Kidney capillary endothelial cell (primary cell): ENCODE measurements around the gene COG2.
"Not testable (repeated sequence)": the region's sequence is repeated elsewhere in the genome, so short reads cannot be mapped to it uniquely, and the experiment has no call there.

Experiments
- DNase-seq: peaks from one replicate; pipeline ENCODE4 v3.0.0-alpha.2; 2018; ENCODE audit warnings: low spot score

The COG2 gene

DNA sequence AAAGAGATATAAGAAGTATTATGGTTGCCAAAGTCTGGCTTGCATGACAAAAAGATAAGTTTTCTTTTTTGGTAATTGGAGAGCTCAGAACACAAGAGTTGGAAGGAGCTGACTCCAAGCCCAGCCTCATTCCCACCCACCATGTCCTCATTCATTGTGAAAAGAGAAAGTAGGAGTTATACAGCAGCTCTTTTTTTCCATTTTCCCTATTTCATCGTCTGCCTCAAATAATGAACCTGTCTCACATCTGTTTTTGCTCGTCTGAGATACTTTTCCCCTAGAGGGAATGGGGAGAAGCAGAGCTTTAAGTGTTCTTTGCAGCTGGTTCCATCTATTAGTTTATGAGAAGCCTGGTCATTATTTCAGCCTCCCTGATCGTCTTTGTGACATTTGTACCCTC, 36.9 kb downstream of the COG2 start:
- DNase-seq, result no peak

DNA sequence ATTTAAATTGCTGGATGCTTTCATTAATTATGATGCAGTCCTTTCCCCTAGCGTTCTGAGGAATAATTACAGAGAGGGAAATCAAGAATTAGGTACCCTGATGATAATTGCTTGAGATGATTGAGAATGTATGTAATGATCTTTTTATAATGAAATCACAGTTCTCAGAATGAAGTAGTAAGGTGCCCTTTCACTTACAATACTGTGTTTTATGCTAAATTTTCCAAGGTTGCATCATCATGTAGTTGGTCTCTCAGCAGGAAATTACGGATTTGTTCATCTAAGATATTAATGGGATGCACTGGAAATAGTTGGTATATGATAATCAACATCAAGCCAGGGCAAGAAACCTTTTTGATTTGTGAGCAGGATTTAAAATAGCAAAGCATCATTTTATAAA, 37.5 kb downstream of the COG2 start:
- no peak for DNase-seq

DNA sequence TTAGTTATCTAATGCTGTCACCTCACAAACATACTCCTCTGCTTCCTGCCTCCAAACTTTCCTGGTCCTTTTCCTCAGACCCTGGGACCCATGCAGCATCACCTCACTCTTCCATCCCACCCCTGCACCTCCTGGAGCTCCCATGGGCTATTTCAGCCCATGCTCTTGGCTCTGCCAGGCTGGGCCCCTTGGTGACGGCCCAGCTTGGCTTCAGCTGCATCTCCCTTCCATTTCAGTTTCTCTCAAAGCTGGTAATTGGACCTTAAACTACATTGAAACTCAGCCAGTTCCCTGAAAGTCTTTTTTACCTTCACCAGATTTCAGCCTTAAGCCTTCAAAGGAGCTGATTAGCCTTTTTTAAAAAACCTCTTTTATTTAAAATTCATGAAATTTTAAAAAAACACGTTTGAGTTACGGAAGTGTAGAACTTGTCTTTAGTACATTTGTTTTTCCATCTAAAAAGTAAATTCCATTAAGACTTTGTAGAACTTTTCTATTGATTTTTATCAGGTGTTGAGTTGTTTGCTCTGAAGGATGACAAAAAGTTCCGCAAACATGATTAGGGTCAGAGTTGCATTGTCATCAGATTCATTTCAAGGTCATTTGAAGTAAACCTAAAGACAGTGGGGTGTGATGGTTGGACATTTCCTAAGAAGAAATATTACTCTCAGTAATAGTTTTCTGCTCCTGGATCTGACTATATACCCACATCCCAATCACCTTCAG, 38.2 kb downstream of the COG2 start:
- no peak for DNase-seq

DNA sequence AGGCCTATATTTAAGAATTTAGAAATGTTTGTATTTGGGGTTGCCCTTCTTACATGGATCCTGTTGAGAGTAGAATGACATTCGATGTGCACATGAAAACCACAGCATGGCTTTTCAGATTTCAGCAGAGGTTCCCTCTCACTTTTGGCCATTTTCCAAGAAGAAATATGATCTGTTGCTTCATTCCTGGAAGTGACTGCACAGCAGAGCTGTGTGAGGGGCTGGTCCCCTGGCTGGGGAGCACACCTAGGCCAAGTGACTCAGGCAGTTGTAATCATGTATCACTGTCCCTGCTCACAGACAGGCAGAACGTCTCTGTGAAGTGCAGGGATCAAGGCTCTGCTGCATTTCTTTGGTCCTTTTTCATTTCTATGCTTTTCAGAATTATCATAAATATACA, 39.3 kb downstream of the COG2 start:
- peak; percentile 28 for DNase-seq

DNA sequence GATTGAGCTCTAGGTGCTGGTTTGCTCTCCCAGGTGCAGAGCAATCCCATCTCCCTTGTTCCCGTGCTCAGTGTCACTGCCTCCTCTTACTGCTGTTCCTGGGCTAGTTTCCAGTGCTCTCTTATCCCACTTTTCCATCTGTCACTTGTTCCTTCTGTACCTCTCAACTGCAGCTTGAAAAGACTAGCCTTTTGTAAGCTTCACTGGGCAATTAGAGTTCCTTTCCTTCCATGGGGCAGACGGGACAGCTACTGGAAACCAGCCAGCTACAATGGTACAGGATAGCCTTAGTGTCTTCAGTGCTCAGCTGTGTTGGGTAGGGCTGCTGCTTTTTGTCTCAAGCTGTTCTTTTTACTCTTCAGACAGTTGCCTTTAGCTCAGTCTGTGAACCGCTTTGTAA, 40.0 kb downstream of the COG2 start:
- DNase-seq, result no peak

DNA sequence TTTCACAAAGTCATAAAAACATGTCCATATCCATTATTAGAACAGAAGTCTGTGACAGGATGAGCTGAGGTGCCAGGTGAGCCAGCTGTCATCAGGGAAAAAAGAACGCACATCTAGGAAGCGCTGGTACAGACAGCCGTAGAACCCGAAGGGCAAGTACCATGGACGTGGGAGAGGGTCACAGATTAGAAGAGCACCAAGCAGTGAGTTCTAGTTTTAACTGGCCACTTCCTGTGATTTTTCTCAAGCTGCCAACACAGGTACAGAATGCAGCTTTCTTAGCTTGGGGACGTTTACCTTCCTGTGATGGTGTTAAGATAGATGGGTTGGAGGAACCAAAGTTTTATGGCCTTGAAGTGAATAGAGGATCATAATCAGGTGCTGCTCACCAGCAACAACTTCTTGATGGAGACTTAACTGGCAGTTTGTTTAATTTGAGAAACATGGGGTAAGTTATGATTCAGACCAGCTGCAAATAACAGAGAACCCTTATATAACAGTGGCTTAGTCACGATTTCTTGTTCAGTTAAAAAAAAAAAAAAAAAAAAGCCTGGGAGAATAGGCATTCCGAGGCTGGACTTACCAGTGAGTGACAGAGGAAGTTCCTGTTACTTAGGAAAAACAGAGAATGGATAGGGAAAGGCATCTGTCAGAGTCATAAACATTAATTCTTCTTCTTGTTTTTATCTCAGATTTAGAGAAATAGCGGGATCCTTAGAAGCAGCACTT, 40.8 kb downstream of the COG2 start:
- peak; percentile 10 for DNase-seq

DNA sequence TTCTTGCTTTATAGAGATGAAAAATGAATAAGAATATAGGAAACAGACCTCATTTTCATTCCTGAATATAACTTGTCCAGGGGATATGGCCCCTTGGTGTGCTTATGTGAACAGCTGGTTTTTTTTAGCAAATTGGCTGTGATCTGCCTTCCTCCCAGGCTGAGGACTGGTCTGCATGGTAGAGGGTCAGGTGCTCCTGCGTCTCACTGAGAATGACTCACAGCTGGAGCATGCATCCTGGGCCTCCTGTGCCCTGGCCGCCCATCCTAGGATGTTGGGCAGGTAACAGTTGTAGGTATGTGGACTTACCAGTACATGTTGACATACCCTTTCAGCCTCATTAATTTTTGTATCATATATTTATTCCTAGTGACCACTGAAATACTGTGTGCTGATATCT, 41.9 kb downstream of the COG2 start:
- no peak for DNase-seq

DNA sequence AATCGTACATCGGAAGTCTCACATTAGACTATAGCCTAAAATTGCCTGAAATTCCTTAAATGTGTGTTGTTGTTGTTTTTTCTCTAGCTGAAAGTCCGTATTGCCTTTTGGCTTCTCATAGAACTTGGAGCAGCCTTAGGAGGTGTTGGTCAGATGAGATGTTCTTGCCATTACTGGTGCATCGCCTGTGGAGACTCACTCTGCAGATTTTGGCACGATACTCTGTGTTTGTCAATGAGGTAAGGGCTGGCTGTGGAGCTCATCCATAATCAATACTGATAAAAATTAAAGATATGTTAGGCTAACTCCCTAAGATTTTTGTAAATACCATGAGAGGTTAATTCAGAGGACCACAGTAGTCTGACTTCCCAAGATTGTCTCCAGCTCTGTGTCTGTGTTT, 42.7 kb downstream of the COG2 start:
- no peak for DNase-seq

DNA sequence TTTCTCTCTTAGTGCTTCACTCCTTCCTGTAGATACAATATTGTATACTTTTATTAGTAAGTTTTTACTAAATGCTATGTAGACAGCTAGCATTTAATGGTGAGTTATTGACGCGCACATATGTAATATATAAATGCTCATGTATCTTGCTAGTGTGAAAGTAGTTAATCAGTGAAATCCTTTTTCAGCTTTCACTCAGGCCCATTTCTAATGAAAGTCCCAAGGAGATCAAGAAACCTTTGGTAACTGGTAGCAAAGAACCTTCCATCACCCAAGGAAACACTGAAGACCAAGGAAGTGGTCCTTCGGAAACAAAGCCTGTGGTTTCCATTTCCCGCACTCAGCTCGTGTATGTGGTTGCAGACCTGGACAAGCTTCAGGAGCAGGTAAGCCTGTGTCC, 44.5 kb downstream of the COG2 start:
- DNase-seq, result no peak

DNA sequence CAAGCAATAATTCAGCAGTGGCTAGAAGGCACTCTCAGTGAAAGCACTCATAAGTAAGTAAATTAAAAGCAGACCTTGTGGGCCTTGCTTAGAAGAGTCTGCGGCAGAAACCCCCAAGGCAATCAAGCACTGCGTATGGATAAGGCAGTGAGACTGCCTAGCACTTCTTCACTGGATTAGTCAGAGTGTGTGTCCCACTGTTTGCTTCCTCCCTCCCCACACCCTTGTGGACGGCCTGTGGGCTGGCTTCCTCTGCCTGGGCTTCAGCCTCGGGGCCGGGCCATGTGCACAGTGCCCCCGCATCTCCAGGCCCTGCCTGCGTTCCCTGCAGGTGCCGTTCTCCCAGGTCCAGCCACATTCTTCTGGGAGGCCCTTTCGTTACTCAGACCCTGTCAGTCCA, 47.8 kb downstream of the COG2 start:
- DNase-seq, result no peak

DNA sequence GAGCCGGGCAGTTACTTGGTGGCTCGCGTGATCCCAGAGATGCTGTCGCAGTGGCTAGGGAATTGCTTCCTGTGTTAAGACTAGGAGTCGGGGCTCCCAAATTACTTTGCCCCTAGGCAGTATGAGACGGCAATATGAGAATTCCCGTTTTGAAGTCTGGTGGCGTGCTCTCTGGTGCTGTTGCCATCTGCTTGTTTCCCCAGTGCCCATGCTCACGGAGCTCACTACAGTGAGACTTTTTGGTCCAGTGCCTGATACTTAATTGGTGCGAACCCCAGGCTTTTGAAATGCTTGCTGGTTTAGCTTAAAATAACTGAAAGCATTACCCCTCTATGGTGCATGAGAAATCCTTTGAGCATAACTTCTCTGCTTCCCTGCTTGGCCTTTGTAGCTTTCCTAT, 49.3 kb downstream of the COG2 start:
- DNase-seq, result no peak

DNA sequence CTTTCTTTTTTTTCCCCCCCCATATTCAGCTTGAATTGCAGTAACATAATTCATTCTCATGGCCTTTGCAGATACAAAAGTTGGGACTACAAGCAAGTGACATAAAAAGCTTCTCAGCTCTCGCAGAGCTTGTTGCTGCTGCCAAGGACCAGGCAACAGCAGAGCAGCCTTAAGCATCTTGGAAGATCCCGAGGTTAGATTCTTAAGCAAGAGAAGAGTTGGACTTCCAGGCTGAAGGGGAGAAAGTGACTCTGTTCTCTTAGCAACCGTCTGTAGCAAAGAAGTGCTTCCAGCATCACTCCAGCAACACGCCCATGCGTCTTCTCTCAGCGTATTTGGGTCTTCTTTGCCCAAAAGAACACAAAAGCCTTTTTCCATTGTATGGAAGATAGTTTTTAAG, 50.9 kb downstream of the COG2 start:
- DNase-seq, result no peak

DNA sequence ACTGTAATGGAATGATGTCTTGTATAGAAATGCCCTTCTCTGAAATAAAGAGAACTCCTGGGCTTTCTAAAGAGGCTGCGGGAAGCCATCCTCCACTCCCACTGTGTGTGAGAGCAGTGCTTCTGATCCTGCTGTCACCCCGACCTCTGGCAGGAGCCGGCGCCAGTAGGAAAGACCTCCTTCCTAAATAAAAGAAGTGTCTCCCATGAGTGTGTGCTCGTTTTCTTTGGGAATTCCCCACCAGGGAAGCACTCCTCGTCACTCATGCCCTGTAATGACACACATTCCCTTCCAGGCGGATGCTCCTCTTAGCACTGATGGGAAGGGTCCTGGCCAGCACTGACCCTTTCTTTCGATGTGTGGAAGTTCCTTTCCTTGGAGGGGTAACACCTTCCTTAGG, 51.5 kb downstream of the COG2 start:
- no peak for DNase-seq

DNA sequence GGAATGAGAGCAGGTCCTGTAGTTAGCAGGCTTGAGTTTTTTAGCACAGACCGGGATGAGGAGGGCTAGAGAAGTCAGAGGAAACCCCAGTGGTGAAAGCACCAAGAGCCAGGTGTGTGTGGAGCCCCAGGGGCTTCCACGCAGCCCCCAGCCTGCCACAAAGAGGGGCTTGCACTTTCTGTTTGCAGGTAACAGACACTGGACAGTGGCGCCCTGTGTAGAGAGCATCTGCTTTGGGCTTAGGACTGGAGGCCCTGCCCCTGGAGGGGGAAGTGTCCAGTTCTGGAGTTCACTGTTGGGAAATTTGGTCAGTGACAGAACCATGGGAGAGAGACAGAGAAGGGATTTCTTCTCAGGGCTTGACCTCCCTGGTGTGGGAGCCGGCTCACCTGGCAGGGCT, 52.2 kb downstream of the COG2 start:
- no peak for DNase-seq

DNA sequence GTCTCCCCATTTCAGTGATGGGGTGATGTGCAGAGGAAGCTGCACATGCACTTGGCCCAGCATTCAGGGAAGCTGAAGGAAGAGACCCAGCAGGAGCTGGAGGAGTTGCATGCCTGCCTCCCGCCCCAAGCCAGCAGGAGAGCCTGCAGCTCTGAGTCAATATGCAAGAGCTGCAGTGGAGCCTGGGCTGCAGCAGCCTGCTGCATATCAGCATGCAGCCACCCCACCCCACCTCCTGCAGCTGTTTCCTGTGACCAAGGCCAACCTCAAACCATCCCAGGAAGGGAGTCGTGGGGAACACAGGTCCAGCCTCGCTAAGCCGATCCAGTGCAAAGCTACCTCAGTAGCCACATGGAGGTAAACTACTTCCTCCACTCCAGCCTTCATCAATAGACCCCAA, 52.7 kb downstream of the COG2 start:
- no peak for DNase-seq

DNA sequence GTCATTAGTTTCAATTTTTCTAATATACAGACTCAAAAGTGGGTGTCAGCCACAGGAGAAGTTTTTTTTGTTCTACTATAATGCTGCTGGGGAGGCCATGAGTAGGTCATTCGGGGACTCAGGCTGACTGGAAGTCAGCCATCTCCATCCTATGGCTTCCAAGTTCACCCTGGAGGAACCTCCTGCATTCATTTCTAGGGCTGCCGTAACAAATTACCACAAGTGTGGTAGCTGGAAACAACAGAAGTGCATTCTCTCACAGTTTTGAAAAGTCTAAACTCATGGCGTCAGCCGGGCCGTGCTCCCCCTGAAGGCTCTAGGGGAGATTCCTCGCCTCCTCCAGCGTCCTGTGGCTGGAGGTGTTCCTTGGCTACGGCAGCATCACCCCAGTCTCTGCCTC, 53.9 kb downstream of the COG2 start:
- DNase-seq, result no peak

DNA sequence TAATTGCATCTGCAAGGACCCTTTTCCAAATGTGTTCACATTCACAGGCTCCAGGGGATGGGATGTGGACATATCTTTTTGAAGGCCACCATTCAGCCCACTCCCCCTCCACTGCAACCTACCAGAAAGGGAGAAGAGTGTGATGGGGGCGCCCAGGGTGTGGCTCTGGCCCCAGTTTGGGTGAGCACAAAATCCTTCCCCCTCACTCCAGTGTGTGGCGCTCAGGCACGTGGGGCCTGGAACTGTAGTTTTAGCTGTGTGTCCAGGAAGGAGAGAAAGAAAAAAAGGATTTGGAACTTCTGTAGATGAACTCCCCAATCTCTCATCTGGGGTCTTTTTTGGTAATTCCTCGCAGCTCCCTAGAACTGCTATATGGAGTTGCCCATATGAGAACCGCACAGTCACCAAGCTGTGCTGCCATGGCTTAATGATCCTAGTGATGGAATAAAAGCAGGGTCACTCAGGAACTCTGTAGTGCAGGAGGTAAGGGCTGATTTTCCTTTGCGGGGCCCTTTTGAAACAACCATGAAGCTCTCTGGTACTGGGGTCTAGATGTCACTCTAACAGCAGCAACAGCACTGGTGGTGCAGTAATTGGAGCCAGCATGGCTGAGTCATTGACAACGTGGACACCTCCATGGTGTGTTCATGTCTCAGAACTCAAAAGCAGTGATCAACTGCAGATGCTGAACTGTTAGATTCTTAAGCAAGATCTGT, 54.6 kb downstream of the COG2 start:
- DNase-seq, result no peak

DNA sequence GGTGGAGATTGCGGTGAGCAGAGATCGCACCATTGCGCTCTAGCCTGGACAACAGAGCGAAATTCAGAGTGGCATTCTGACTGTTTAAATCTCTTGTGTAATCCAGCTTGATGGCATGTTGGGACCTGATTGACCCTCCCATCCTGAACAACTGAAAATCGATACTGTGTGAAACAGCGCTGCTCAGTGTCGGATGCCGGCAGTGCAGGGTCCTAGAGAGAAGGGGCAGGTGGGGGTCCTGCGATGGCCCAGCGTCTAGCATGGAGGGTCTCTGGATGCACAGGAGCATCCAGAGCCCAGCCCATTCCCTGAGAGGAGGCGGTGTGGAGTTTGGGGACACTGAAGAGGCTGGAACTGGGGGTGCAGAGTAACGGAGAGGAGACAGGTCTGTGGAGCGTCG, 55.8 kb downstream of the COG2 start:
- no peak for DNase-seq

DNA sequence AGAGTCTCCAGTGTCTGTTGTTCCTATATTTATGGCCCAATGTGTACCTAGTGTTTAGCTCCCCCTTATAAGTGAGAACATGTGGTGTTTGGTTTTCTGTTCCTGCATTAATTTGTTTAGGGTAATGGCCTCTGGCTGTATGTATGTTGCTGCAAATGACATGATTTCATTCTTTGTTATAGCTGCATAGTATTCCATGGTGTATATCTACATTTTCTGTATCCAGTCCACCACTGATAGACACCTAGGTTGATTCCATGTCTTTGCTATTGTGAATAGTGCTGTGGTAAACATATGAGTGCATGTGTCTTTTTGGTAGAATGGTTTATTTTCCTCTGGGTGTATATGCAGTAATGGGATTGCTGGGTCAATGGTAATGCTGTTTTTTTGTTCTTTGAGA, 56.7 kb downstream of the COG2 start:
- DNase-seq, result not testable (repeated sequence)

DNA sequence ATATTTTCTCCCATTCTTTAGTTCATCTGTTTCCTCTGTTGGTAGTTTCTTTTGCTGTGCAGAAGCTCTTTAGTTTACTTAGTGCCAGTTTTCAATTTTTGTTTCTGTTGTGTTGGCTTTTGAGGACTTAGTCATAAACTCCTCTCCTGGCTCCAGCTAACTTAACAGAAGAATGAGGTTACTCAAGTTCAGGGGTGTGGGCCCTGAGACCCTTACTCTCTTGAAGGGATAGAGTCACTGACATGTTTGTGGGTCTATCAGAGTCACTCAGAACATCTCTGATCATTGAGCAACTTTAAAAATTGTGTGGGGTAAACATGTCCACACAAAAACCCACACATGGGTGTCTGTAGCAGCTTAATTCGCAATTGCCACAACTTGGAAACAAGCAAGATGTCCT, 57.4 kb downstream of the COG2 start:
- DNase-seq, result no peak

DNA sequence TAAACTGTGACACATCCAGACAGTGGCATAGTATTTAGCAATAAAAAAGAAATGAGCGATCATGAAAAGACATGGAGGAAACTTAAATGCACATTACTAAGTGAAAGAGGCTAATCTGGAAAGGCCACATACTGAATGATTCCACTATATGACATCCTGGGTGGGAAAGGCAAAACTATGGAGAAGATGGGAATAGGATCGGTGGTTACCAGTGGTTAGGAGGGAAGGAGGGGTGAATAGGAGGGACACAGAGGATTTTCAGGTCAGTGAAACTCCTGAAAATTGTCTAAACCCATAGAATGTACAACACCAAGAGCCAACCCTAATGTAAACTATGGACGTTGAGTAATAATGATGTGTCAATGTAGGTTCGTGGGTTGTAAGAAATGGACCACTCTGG, 57.9 kb downstream of the COG2 start:
- DNase-seq, result no peak

DNA sequence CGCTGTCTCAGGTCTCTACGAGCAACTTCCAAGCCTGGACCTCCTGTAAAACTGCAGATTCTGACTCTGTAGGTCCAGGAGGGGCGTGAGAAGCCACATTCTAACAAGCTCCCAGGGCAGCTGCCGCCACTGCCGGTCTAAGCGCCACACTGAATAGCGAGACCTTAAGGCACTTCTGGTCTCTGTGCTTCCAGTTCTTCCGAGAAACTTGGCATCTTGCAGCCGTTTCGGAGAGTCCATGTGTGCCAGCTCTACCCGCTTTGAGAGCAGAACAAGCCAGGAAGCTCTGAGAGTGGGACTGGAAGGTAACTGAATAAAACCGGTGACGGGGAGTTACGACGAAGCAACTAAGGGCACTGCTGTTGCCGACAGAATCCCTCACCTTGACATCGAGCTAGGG, 59.2 kb downstream of the COG2 start:
- no peak for DNase-seq
